Neural cell (in vitro differentiated cells): ENCODE data around the gene BLOC1S1.

ENCODE experiments used
- CTCF ChIP-seq: fragments of 450-650 bp; IDR thresholded peaks from 2 replicates; pipeline ENCODE4 v1.5.1; 2014; ENCODE audit warnings: antibody characterized with exemption, mild to moderate bottlenecking, moderate library complexity; ENCODE audit not compliant: poor library complexity, severe bottlenecking
- EP300 ChIP-seq: fragments of 450-650 bp; conservative IDR thresholded peaks from 2 replicates; pipeline ENCODE4 v1.6.1; 2014; ENCODE audit warnings: antibody characterized with exemption, mild to moderate bottlenecking, moderate library complexity; ENCODE audit not compliant: poor library complexity, severe bottlenecking
- EZH2 ChIP-seq: fragments of 200-600, 300-800 bp; shearing (Covaris generic), sonication (generic); IDR thresholded peaks from 2 replicates; pipeline ENCODE4 v1.6.1; 2014; ENCODE audit warnings: antibody characterized with exemption, low read length, borderline replicate concordance, mild to moderate bottlenecking; ENCODE audit not compliant: insufficient read depth, poor library complexity, severe bottlenecking
- MXI1 ChIP-seq: fragments of 450-650 bp; conservative IDR thresholded peaks from 2 replicates; pipeline ENCODE4 v1.6.1; 2014; ENCODE audit warnings: antibody characterized with exemption, mild to moderate bottlenecking; ENCODE audit not compliant: poor library complexity, severe bottlenecking
- POLR2AphosphoS5 ChIP-seq: IDR thresholded peaks from 2 replicates; pipeline ENCODE4 v1.6.1; 2012
- SMC3 ChIP-seq: fragments of 450-650 bp; conservative IDR thresholded peaks from 2 replicates; pipeline ENCODE4 v1.6.1; 2014; ENCODE audit warnings: antibody characterized with exemption, mild to moderate bottlenecking, moderate library complexity; ENCODE audit not compliant: poor library complexity
- TAF1 ChIP-seq: IDR thresholded peaks from 2 replicates; pipeline ENCODE4 v1.6.1; 2012; ENCODE audit warnings: low read depth
- TF ChIP-seq, protein P1 (sequence below): IDR thresholded peaks from 2 replicates; pipeline ENCODE4 v1.6.1; 2012; ENCODE audit warnings: borderline replicate concordance

DNA sequence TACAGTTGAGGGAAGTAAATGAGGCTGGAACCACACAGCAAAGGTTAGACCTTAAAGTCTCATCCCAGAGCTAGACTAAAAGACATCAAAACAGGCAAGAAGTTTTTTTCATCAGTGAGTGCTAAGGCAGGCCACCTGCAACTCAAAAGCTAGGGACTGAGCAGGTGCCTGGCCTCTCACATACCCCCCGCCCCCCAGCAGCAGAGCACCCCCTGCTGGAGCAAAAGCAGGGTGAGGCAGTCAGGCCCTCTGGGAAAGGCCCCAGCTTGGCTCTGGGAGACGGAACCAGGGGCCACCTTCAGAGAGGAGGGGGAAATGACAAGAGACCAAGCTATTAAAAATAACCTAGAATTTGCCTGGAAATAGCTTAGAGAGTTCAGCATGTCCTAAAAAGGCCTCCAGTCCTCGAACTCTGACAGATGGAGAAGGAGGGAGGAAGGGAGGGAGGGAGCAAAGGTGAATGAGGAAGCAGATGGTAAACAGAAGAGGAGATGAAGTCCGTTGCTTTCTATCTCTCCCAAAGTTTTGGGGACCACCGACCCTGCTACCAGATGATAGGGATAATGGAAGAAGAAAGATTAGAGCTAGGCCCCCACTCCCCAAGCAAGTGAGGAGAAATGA, 10.0 kb upstream of the BLOC1S1 start:
- no peak for TF ChIP-seq CTCF
- TF ChIP-seq TAF1 = no peak
- TF ChIP-seq EP300 = no peak
- TF ChIP-seq SMC3 = no peak
- no peak for TF ChIP-seq POLR2AphosphoS5
- TF ChIP-seq MXI1 = no peak
- TF ChIP-seq, protein P1, sequence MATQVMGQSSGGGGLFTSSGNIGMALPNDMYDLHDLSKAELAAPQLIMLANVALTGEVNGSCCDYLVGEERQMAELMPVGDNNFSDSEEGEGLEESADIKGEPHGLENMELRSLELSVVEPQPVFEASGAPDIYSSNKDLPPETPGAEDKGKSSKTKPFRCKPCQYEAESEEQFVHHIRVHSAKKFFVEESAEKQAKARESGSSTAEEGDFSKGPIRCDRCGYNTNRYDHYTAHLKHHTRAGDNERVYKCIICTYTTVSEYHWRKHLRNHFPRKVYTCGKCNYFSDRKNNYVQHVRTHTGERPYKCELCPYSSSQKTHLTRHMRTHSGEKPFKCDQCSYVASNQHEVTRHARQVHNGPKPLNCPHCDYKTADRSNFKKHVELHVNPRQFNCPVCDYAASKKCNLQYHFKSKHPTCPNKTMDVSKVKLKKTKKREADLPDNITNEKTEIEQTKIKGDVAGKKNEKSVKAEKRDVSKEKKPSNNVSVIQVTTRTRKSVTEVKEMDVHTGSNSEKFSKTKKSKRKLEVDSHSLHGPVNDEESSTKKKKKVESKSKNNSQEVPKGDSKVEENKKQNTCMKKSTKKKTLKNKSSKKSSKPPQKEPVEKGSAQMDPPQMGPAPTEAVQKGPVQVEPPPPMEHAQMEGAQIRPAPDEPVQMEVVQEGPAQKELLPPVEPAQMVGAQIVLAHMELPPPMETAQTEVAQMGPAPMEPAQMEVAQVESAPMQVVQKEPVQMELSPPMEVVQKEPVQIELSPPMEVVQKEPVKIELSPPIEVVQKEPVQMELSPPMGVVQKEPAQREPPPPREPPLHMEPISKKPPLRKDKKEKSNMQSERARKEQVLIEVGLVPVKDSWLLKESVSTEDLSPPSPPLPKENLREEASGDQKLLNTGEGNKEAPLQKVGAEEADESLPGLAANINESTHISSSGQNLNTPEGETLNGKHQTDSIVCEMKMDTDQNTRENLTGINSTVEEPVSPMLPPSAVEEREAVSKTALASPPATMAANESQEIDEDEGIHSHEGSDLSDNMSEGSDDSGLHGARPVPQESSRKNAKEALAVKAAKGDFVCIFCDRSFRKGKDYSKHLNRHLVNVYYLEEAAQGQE = no peak
- no peak for TF ChIP-seq EZH2
